GM12891 (cell line): ENCODE data around the gene HIF3A.

Experiments
- POLR2A ChIP-seq: IDR thresholded peaks from 2 replicates; pipeline ENCODE4 v1.6.1; 2011; ENCODE audit warnings: low read depth, low read length, control low read depth
- POLR2AphosphoS5 ChIP-seq: IDR thresholded peaks from 2 replicates; pipeline ENCODE4 v1.6.1; 2011; ENCODE audit warnings: low read depth, low read length, control low read depth
- POU2F2 ChIP-seq: IDR thresholded peaks from 2 replicates; pipeline ENCODE4 v1.6.1; 2011; ENCODE audit warnings: low read depth, mild to moderate bottlenecking, control low read depth, low read length, moderate library complexity
- SPI1 ChIP-seq: IDR thresholded peaks from 2 replicates; pipeline ENCODE4 v1.6.1; 2011; ENCODE audit warnings: low read depth, low read length, control low read depth

GRCh38 chr19:46294494-46294893 is 2.3 kb upstream of the HIF3A start:
- TF ChIP-seq POLR2A (no peak), POU2F2 (no peak), POLR2AphosphoS5 (no peak), SPI1 (no peak)
